ENCODE data around the gene IER3. TPM values are rescaled to one million over a fixed set of nuclear protein-coding genes. Genes with fewer than 3 reads are reported as not detected.

Gene IER3
- total and polyA plus RNA-seq, 9 of the 15 experiments (the other 6 are each of a cell fraction or from before 2014, with no cell fraction given) = 1.5 to 30.0 (median 11.5) TPM

GRCh38 chr6:30769853-30770524, 25.6 kb upstream of the IER3 start (continued):
- no peak for TF ChIP-seq CBFA2T3 (IDR thresholded peaks at IDR 0.05)
- TF ChIP-seq, protein P1, sequence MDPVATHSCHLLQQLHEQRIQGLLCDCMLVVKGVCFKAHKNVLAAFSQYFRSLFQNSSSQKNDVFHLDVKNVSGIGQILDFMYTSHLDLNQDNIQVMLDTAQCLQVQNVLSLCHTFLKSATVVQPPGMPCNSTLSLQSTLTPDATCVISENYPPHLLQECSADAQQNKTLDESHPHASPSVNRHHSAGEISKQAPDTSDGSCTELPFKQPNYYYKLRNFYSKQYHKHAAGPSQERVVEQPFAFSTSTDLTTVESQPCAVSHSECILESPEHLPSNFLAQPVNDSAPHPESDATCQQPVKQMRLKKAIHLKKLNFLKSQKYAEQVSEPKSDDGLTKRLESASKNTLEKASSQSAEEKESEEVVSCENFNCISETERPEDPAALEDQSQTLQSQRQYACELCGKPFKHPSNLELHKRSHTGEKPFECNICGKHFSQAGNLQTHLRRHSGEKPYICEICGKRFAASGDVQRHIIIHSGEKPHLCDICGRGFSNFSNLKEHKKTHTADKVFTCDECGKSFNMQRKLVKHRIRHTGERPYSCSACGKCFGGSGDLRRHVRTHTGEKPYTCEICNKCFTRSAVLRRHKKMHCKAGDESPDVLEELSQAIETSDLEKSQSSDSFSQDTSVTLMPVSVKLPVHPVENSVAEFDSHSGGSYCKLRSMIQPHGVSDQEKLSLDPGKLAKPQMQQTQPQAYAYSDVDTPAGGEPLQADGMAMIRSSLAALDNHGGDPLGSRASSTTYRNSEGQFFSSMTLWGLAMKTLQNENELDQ (CRISPR knock-in tag; IDR thresholded peaks at IDR 0.05; ENCODE audit: borderline replicate concordance) = no peak
- no peak for TF ChIP-seq NFE2L1 (tag; IDR thresholded peaks at IDR 0.05; ENCODE audit: borderline replicate concordance, low read depth)
- TF ChIP-seq SMARCA4 (IDR thresholded peaks at IDR 0.05) = 0 out of 2 replicates have a peak, but pooled peaks have one; percentile 8
- TF ChIP-seq ZNF175 (CRISPR knock-in tag; IDR thresholded peaks at IDR 0.05; ENCODE audit: low read depth) = peak; percentile 67; the same call in 1 of the 2 replicates
- TF ChIP-seq, protein P2, sequence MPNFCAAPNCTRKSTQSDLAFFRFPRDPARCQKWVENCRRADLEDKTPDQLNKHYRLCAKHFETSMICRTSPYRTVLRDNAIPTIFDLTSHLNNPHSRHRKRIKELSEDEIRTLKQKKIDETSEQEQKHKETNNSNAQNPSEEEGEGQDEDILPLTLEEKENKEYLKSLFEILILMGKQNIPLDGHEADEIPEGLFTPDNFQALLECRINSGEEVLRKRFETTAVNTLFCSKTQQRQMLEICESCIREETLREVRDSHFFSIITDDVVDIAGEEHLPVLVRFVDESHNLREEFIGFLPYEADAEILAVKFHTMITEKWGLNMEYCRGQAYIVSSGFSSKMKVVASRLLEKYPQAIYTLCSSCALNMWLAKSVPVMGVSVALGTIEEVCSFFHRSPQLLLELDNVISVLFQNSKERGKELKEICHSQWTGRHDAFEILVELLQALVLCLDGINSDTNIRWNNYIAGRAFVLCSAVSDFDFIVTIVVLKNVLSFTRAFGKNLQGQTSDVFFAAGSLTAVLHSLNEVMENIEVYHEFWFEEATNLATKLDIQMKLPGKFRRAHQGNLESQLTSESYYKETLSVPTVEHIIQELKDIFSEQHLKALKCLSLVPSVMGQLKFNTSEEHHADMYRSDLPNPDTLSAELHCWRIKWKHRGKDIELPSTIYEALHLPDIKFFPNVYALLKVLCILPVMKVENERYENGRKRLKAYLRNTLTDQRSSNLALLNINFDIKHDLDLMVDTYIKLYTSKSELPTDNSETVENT (CRISPR knock-in tag; IDR thresholded peaks at IDR 0.05) = no peak
- TF ChIP-seq CCAR2 (IDR thresholded peaks at IDR 0.05; ENCODE audit: low read depth, low read length) = no peak
- TF ChIP-seq DDX20 (tag; IDR thresholded peaks at IDR 0.05; ENCODE audit: low read depth) = no peak
- no peak for TF ChIP-seq MCM2 (IDR thresholded peaks at IDR 0.05; ENCODE audit: low read depth)
- TF ChIP-seq ZNF165 (CRISPR knock-in tag; IDR thresholded peaks at IDR 0.05; ENCODE audit: borderline replicate concordance) = no peak
- TF ChIP-seq, protein P3, sequence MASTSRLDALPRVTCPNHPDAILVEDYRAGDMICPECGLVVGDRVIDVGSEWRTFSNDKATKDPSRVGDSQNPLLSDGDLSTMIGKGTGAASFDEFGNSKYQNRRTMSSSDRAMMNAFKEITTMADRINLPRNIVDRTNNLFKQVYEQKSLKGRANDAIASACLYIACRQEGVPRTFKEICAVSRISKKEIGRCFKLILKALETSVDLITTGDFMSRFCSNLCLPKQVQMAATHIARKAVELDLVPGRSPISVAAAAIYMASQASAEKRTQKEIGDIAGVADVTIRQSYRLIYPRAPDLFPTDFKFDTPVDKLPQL (IDR thresholded peaks at IDR 0.05; ENCODE audit: extremely low read depth, insufficient read length) = no peak
- 0 out of 2 replicates have a peak, but pooled peaks have one; percentile 1 for TF ChIP-seq ZNF766 (CRISPR knock-in tag; conservative IDR thresholded peaks at IDR 0.05)
- no peak for TF ChIP-seq ARNT (IDR thresholded peaks at IDR 0.05)
